SH-SY5Y (cell line): ENCODE data around the gene FAM83D.

ENCODE experiments used
- GATA2 ChIP-seq: IDR thresholded peaks from 2 replicates; pipeline ENCODE4 v1.6.1; 2011; ENCODE audit warnings: mild to moderate bottlenecking, low read depth, low read length
- GATA3 ChIP-seq: IDR thresholded peaks from 2 replicates; pipeline ENCODE4 v1.6.1; 2011; ENCODE audit warnings: low read depth, mild to moderate bottlenecking, low read length, moderate library complexity

- TF ChIP-seq GATA2 (no peak), GATA3 (no peak)
Measured at GRCh38 chr20:38894091-38894847, 31.9 kb upstream of the FAM83D start.
